Lower leg skin (tissue), 3 donors: ENCODE measurements around the gene UQCRHL.
"Not testable (repeated sequence)": the region's sequence is repeated elsewhere in the genome, so short reads cannot be mapped to it uniquely, and the experiment has no call there.

Experiments used
- CTCF ChIP-seq, 3 donors: fragments of 450-650 bp; IDR thresholded peaks; one replicate each; pipeline ENCODE4 v1.5.1; 2016; ENCODE audit warnings: antibody characterized with exemption in 3 of 3, mild to moderate bottlenecking in 3 of 3, moderate library complexity in 2 of 3
- POLR2A ChIP-seq, 2 donors: fragments of 450-650 bp; IDR thresholded peaks; one replicate each; pipeline ENCODE4 v1.6.1; 2016 to 2017; ENCODE audit warnings: antibody characterized with exemption in 2 of 2, mild to moderate bottlenecking in 1 of 2, moderate library complexity in 1 of 2

GRCh38 chr1:15836511-15836771, 29.0 kb upstream of the UQCRHL start:
- TF ChIP-seq CTCF, POLR2A (IDR thresholded peaks at IDR 0.05): not testable (repeated sequence)
